Measurements from ENCODE around the gene C4orf36.

Gene C4orf36

DNA sequence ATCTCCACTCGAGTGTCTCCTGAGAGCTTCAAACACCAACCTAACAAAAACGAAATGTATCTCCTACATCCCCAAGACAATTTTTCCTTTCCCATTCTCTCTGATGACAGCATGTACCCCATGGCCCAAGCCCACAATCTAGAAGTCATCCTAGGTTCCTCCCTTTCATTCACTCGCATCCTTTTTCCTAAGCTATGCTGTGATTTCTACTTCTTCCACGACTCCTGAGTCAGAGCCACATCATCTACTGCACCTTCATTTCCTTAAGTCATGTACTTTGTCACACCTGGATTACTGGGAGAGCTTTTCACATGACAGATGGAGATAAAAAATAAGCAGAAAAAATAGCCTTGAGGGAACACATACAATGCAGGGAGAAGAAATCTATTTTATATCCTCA lies 20.1 kb downstream of the C4orf36 start:
- Histone ChIP-seq H2BK15ac (ENCODE audit: low read depth, poor library complexity, severe bottlenecking) (no peak overlapping the region), H3K23ac (ENCODE audit: low read length in 2 of 2) (no peak overlapping the region), H3K9me3 (ENCODE audit: control insufficient read depth, low read length) (no peaks in the 10 kb centered on the region), H3K4ac (ENCODE audit: low read depth in 1 of 2, low read length in 2 of 2) (no peak overlapping the region), H3K27me3 (ENCODE audit: control insufficient read depth in 1 of 2, insufficient read depth in 1 of 2, low read length in 2 of 2) (no peaks in the 10 kb centered on the region), H3K4me2 (ENCODE audit: low read length, poor library complexity, severe bottlenecking) (no peak overlapping the region), H2BK120ac (ENCODE audit: low read depth, low read length) (no peak overlapping the region), H2AFZ (ENCODE audit: low read depth, low read length) (no peak overlapping the region), H3K4me3 (ENCODE audit: insufficient read depth in 1 of 2, low read depth in 1 of 2, low read length in 2 of 2) (peak overlapping the region in 1 of 2 experiments; percentile 23), H3K27ac (ENCODE audit: low read length, poor library complexity, severe bottlenecking) (no peak overlapping the region), H3K4me1 (ENCODE audit: control insufficient read depth, insufficient read depth, low read depth, low read length) (no peaks in the 10 kb centered on the region), H4K91ac (ENCODE audit: low read length) (no peak overlapping the region), H4K8ac (ENCODE audit: low read length) (no peak overlapping the region), H2AK5ac (ENCODE audit: low read length, severe bottlenecking) (no peak overlapping the region), H3K79me1 (replicated peaks; ENCODE audit: low read length, poor library complexity, severe bottlenecking) (no peaks in the 10 kb centered on the region), H2BK12ac (ENCODE audit: low read length in 2 of 2) (no peak overlapping the region), H3K14ac (ENCODE audit: low read length in 2 of 2) (no peak overlapping the region), H3K9ac (ENCODE audit: low read length) (peak overlapping the region; percentile 41), H2BK5ac (ENCODE audit: low read depth, low read length, poor library complexity, severe bottlenecking) (no peak overlapping the region), H3K36me3 (ENCODE audit: control insufficient read depth in 1 of 2, insufficient read depth in 2 of 2, low read depth in 1 of 2, low read length in 2 of 2) (no peaks in the 10 kb centered on the region), H3K18ac (ENCODE audit: low read depth in 1 of 2, low read length in 2 of 2) (no peak overlapping the region)
- 75% methylated on average over 3 of the region's 4 CpGs for WGBS
- DNase-seq, result no peak

- H4K8ac ChIP-seq (ENCODE audit: low read length), result no peak overlapping the region
- WGBS, result 90% methylated on average over 9 of the region's 9 CpGs
- no peak overlapping the region for H2AK5ac ChIP-seq (ENCODE audit: low read length, severe bottlenecking)
- H3K18ac ChIP-seq (ENCODE audit: low read depth in 1 of 2, low read length in 2 of 2), result no peak overlapping the region
- no peak overlapping the region for H3K4ac ChIP-seq (ENCODE audit: low read depth in 1 of 2, low read length in 2 of 2)
- no peak overlapping the region for H2BK120ac ChIP-seq (ENCODE audit: low read depth, low read length)
- no peak overlapping the region for H3K9ac ChIP-seq (ENCODE audit: low read length)
- H3K79me1 ChIP-seq (replicated peaks; ENCODE audit: low read length, poor library complexity, severe bottlenecking), result no peaks in the 10 kb centered on the region
- no peak overlapping the region for H2AFZ ChIP-seq (ENCODE audit: low read depth, low read length)
- H3K23ac ChIP-seq (ENCODE audit: low read length in 2 of 2), result no peak overlapping the region
- no peak for DNase-seq
- no peak overlapping the region for H3K4me3 ChIP-seq (ENCODE audit: insufficient read depth in 1 of 2, low read depth in 1 of 2, low read length in 2 of 2)
- no peak overlapping the region for H3K14ac ChIP-seq (ENCODE audit: low read length in 2 of 2)
- no peaks in the 10 kb centered on the region for H3K4me1 ChIP-seq (ENCODE audit: control insufficient read depth, insufficient read depth, low read depth, low read length)
- H3K27me3 ChIP-seq (ENCODE audit: control insufficient read depth in 1 of 2, insufficient read depth in 1 of 2, low read length in 2 of 2), result no peaks in the 10 kb centered on the region
- H3K27ac ChIP-seq (ENCODE audit: low read length, poor library complexity, severe bottlenecking), result no peak overlapping the region
- no peak overlapping the region for H2BK12ac ChIP-seq (ENCODE audit: low read length in 2 of 2)
- H3K4me2 ChIP-seq (ENCODE audit: low read length, poor library complexity, severe bottlenecking), result no peak overlapping the region
- no peaks in the 10 kb centered on the region for H3K9me3 ChIP-seq (ENCODE audit: control insufficient read depth, low read length)
- no peak overlapping the region for H4K91ac ChIP-seq (ENCODE audit: low read length)
- H2BK15ac ChIP-seq (ENCODE audit: low read depth, poor library complexity, severe bottlenecking), result no peak overlapping the region
- no peaks in the 10 kb centered on the region for H3K36me3 ChIP-seq (ENCODE audit: control insufficient read depth in 1 of 2, insufficient read depth in 2 of 2, low read depth in 1 of 2, low read length in 2 of 2)
- no peak overlapping the region for H2BK5ac ChIP-seq (ENCODE audit: low read depth, low read length, poor library complexity, severe bottlenecking)
Measured at GRCh38 chr4:86870442-86871069, 21.7 kb downstream of the C4orf36 start.

- H4K8ac ChIP-seq (ENCODE audit: low read length), result no peak overlapping the region
- no peak overlapping the region for H2AFZ ChIP-seq (ENCODE audit: low read depth, low read length)
- no peaks in the 10 kb centered on the region for H3K79me1 ChIP-seq (replicated peaks; ENCODE audit: low read length, poor library complexity, severe bottlenecking)
- no peak overlapping the region for H4K91ac ChIP-seq (ENCODE audit: low read length)
- no peak overlapping the region for H3K9ac ChIP-seq (ENCODE audit: low read length)
- no peaks in the 10 kb centered on the region for H3K4me1 ChIP-seq (ENCODE audit: control insufficient read depth, insufficient read depth, low read depth, low read length)
- no peak overlapping the region for H3K4ac ChIP-seq (ENCODE audit: low read depth in 1 of 2, low read length in 2 of 2)
- H3K14ac ChIP-seq (ENCODE audit: low read length in 2 of 2), result no peak overlapping the region
- H3K23ac ChIP-seq (ENCODE audit: low read length in 2 of 2), result no peak overlapping the region
- H2BK15ac ChIP-seq (ENCODE audit: low read depth, poor library complexity, severe bottlenecking), result no peak overlapping the region
- H3K27ac ChIP-seq (ENCODE audit: low read length, poor library complexity, severe bottlenecking), result no peak overlapping the region
- DNase-seq, result no peak
- no peaks in the 10 kb centered on the region for H3K27me3 ChIP-seq (ENCODE audit: control insufficient read depth in 1 of 2, insufficient read depth in 1 of 2, low read length in 2 of 2)
- no peak overlapping the region for H2AK5ac ChIP-seq (ENCODE audit: low read length, severe bottlenecking)
- H2BK5ac ChIP-seq (ENCODE audit: low read depth, low read length, poor library complexity, severe bottlenecking), result no peak overlapping the region
- WGBS, result 46% methylated on average over 8 of the region's 8 CpGs
- no peak overlapping the region for H2BK12ac ChIP-seq (ENCODE audit: low read length in 2 of 2)
- H3K4me3 ChIP-seq (ENCODE audit: insufficient read depth in 1 of 2, low read depth in 1 of 2, low read length in 2 of 2), result no peak overlapping the region
- H2BK120ac ChIP-seq (ENCODE audit: low read depth, low read length), result no peak overlapping the region
- no peaks in the 10 kb centered on the region for H3K9me3 ChIP-seq (ENCODE audit: control insufficient read depth, low read length)
- H3K36me3 ChIP-seq (ENCODE audit: control insufficient read depth in 1 of 2, insufficient read depth in 2 of 2, low read depth in 1 of 2, low read length in 2 of 2), result no peaks in the 10 kb centered on the region
- no peak overlapping the region for H3K18ac ChIP-seq (ENCODE audit: low read depth in 1 of 2, low read length in 2 of 2)
- H3K4me2 ChIP-seq (ENCODE audit: low read length, poor library complexity, severe bottlenecking), result no peak overlapping the region
Measured at GRCh38 chr4:86857341-86858052, 34.7 kb downstream of the C4orf36 start.

- H3K23ac ChIP-seq (ENCODE audit: low read length in 2 of 2), result no peak overlapping the region
- H3K9me3 ChIP-seq (ENCODE audit: control insufficient read depth, low read length), result no peaks in the 10 kb centered on the region
- no peak overlapping the region for H3K27ac ChIP-seq (ENCODE audit: low read length, poor library complexity, severe bottlenecking)
- WGBS, result no CpG with 5 or more reads among the region's 1 CpG
- no peaks in the 10 kb centered on the region for H3K79me1 ChIP-seq (replicated peaks; ENCODE audit: low read length, poor library complexity, severe bottlenecking)
- no peak overlapping the region for H4K8ac ChIP-seq (ENCODE audit: low read length)
- no peak overlapping the region for H3K4me3 ChIP-seq (ENCODE audit: insufficient read depth in 1 of 2, low read depth in 1 of 2, low read length in 2 of 2)
- no peak overlapping the region for H3K4me2 ChIP-seq (ENCODE audit: low read length, poor library complexity, severe bottlenecking)
- no peak for DNase-seq
- H3K36me3 ChIP-seq (ENCODE audit: control insufficient read depth in 1 of 2, insufficient read depth in 2 of 2, low read depth in 1 of 2, low read length in 2 of 2), result no peaks in the 10 kb centered on the region
- no peak overlapping the region for H2BK12ac ChIP-seq (ENCODE audit: low read length in 2 of 2)
- H3K9ac ChIP-seq (ENCODE audit: low read length), result peak overlapping the region; percentile 10
- H2BK5ac ChIP-seq (ENCODE audit: low read depth, low read length, poor library complexity, severe bottlenecking), result no peak overlapping the region
- H2AFZ ChIP-seq (ENCODE audit: low read depth, low read length), result no peak overlapping the region
- no peak overlapping the region for H2BK120ac ChIP-seq (ENCODE audit: low read depth, low read length)
- no peak overlapping the region for H2BK15ac ChIP-seq (ENCODE audit: low read depth, poor library complexity, severe bottlenecking)
- H2AK5ac ChIP-seq (ENCODE audit: low read length, severe bottlenecking), result no peak overlapping the region
- no peaks in the 10 kb centered on the region for H3K27me3 ChIP-seq (ENCODE audit: control insufficient read depth in 1 of 2, insufficient read depth in 1 of 2, low read length in 2 of 2)
- H3K4me1 ChIP-seq (ENCODE audit: control insufficient read depth, insufficient read depth, low read depth, low read length), result no peaks in the 10 kb centered on the region
- no peak overlapping the region for H3K18ac ChIP-seq (ENCODE audit: low read depth in 1 of 2, low read length in 2 of 2)
- no peak overlapping the region for H3K4ac ChIP-seq (ENCODE audit: low read depth in 1 of 2, low read length in 2 of 2)
- H3K14ac ChIP-seq (ENCODE audit: low read length in 2 of 2), result no peak overlapping the region
- no peak overlapping the region for H4K91ac ChIP-seq (ENCODE audit: low read length)
Measured at GRCh38 chr4:86856896-86857295, 35.3 kb downstream of the C4orf36 start.

Data from mesenchymal stem cell (in vitro differentiated cells and primary cell).